Measurements from ENCODE around the gene OGFR.
A peak's percentile ranks its signal among the peaks of the same experiment; 100 is the strongest.

DNA sequence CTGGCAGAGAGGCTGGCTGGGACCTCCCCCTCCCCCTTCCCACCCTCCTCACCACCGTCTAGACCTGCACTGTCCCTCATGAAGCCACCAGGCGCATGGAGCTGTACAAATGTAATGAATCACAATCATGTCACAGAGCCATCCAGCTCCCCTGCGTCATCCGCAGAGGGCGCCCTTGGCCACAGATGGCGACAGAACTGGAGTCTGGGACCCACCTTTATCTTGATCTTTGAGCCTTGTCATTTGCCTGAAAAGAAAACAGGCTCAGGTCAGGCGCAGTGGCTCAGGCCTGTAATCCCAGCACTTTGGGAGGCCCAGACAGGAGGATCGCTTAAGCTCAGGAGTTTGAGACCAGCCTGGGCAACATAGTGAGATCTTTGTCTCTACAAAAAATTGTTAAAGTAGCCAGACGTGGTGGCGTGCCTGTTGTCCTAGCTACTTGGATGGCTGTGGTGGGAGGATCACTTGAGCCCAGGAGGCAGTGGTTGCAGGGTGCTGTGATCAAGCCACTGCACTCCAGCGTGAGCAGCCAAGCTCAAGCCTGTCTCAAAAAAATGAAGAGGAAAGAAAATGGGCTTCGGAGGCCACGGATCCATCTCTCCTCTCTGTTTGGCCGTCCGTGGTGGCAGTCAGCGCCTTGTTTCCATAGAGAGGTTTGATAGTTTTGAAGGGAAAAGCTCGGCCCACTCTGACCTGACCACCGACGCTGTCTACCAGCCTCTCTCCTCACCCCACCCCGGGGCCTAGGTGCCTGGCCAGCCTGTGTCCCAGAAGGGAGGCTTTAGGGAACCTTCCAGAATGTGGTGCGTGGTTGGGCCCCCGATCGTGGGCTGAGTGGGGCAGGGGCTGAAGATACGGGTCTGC lies 18.4 kb downstream of the OGFR start:
- TF ChIP-seq CTCF (conservative IDR thresholded peaks at IDR 0.05) (peak; percentile 79), EZH2 (IDR thresholded peaks at IDR 0.05; ENCODE audit: low read depth) (no peak)
